Fibroblast of lung (primary cell): ENCODE measurements around the gene SAA1. TPM values are rescaled to one million over a fixed set of nuclear protein-coding genes. Genes with fewer than 3 reads are reported as not detected.

Experiments used
- DNase-seq, 2 donors: peaks; one replicate each; pipeline versions ENCODE4 v3.0.0 to v3.0.0-alpha.2; 2010; ENCODE audit warnings: low read depth in 2 of 2
- H2AFZ ChIP-seq: 2 replicates; pipeline ENCODE4 v1.5.1; 2012; ENCODE audit warnings: low read length, control low read depth, inconsistent platforms
- H3K27ac ChIP-seq: 2 replicates; pipeline ENCODE4 v1.5.1; 2011; ENCODE audit warnings: low read length, control low read depth; ENCODE audit not compliant: insufficient read depth
- H3K27me3 ChIP-seq: 2 replicates; pipeline ENCODE4 v1.5.1; 2011; ENCODE audit warnings: mild to moderate bottlenecking, low read length; ENCODE audit not compliant: control insufficient read depth, insufficient read depth
- H3K36me3 ChIP-seq: 2 replicates; pipeline ENCODE4 v1.5.1; 2011; ENCODE audit warnings: low read length; ENCODE audit not compliant: control insufficient read depth, insufficient read depth
- H3K4me1 ChIP-seq: 2 replicates; pipeline ENCODE4 v1.5.1; 2011; ENCODE audit warnings: low read length; ENCODE audit not compliant: control insufficient read depth, insufficient read depth; ENCODE audit errors: extremely low read depth
- H3K4me2 ChIP-seq: 2 replicates; pipeline ENCODE4 v1.5.1; 2011; ENCODE audit warnings: low read length, control low read depth; ENCODE audit not compliant: insufficient read depth; ENCODE audit errors: extremely low read depth
- H3K4me3 ChIP-seq, 4 experiments: fragments of 200-600 bp in 1 of 4; sonication (generic) in 1 of 4; replicated peaks in 1 of 4; 2 replicates each; pipeline ENCODE4 v1.5.1; 2011 to 2016; ENCODE audit warnings: low read length in 4 of 4, low read depth in 3 of 4, mild to moderate bottlenecking in 3 of 4, control low read depth in 2 of 4, inconsistent platforms in 1 of 4, mixed read lengths in 1 of 4; ENCODE audit not compliant: insufficient read depth in 1 of 4; ENCODE audit errors: control extremely low read depth in 1 of 4
- H3K79me2 ChIP-seq: 2 replicates; pipeline ENCODE4 v1.5.1; 2012; ENCODE audit warnings: mild to moderate bottlenecking, low read length, inconsistent platforms; ENCODE audit not compliant: control insufficient read depth, insufficient read depth
- H3K9ac ChIP-seq: 2 replicates; pipeline ENCODE4 v1.5.1; 2011; ENCODE audit warnings: mild to moderate bottlenecking, low read length, control low read depth; ENCODE audit not compliant: insufficient read depth
- H3K9me3 ChIP-seq: 2 replicates; pipeline ENCODE4 v1.5.1; 2012; ENCODE audit warnings: low read depth, low read length; ENCODE audit not compliant: control insufficient read depth, insufficient read depth
- H4K20me1 ChIP-seq: 2 replicates; pipeline ENCODE4 v1.5.1; 2011; ENCODE audit warnings: low read length; ENCODE audit not compliant: control insufficient read depth, insufficient read depth; ENCODE audit errors: extremely low read depth
- EZH2 ChIP-seq: IDR thresholded peaks from 2 replicates; pipeline ENCODE4 v1.5.1; 2012; ENCODE audit warnings: low read length, control low read depth, mild to moderate bottlenecking; ENCODE audit errors: missing control alignments
- polyA plus RNA-seq, 2 donors: library from polyadenylated mRNA; depleted of rRNA in 1 of 2; stranded (reverse) in 1 of 2; unstranded in 1 of 2; fragments of >200 nt; gene quantifications; 2 replicates each; pipeline ENCODE4 v1.2.1, GENCODE V29; 2011 to 2012; ENCODE audit warnings: missing spikeins in 1 of 2
- total RNA-seq: library from RNA; depleted of rRNA; stranded (reverse); fragments of >200 nt; gene quantifications from 2 replicates; pipeline ENCODE4 v1.2.1, GENCODE V29; 2014
- TF ChIP-seq, protein P1 (sequence below), 2 donors: IDR thresholded peaks in 1 of 2; conservative IDR thresholded peaks in 1 of 2; 1 replicate in 1 of 2; 2 replicates in 1 of 2; pipeline ENCODE4 v1.5.1; 2011 to 2012; ENCODE audit warnings: low read length in 2 of 2, control low read depth in 1 of 2, inconsistent platforms in 1 of 2, low read depth in 1 of 2, mild to moderate bottlenecking in 1 of 2

SAA1 gene
- total and polyA plus RNA-seq, 2 donors (not counting 1 experiment from before 2014, with no cell fraction given), result not detected

DNA sequence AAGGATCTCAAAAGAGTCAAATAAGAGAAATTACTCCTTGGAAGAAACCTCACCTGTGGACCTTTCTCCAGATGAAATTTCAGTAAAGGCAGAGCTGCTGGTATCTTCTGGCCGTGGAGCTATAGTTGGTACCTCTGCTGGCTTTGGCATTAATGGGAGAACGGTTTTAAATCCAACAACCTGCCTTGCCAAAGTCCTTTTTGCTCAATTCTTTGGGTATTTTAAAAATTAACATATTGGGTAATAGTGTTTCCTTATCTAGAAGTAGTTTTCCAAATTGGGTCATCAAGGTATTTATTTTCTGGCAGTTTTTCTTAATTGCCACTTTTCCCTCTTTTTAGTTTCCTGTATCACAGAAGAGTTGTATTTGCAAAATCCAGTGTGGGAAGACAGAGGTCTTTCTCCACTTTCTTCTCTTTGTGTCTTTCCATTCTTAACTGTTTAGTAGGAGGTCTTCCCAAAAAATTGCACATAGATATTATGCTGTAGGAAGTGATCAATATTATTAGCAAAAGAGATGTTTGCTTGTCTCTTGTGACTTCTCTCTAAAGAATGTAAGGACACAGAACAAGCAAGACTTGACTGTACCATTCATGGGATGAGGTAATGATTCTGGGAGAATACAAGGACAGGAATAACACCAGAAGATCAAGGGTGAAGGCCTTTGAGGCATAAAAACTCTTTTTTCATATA lies 29.3 kb upstream of the SAA1 start, which contains the start of gene SAA4:
TSS of gene SAA4 (minus strand) at position 139 of the 693 bp plus-strand sequence. CDS start 876 bp downstream, outside the sequence.
- Histone ChIP-seq H3K4me2 (no peak within 1 kb of the TSS), H3K9ac (no peak within 1 kb of the TSS), H3K4me1 (no peaks in the 10 kb centered on the region), H3K27me3 (peaks cover 4% of the 10 kb centered on the region), H3K9me3 (no peaks in the 10 kb centered on the region), H3K79me2 (no peaks in the 10 kb centered on the region), H3K27ac (no peak within 1 kb of the TSS), H3K36me3 (no peaks in the 10 kb centered on the region), H3K4me3 (no peak within 1 kb of the TSS), H2AFZ (no peak within 1 kb of the TSS), H4K20me1 (no peaks in the 10 kb centered on the region)
- DNase-seq, result no peak
- TF ChIP-seq, protein P1, sequence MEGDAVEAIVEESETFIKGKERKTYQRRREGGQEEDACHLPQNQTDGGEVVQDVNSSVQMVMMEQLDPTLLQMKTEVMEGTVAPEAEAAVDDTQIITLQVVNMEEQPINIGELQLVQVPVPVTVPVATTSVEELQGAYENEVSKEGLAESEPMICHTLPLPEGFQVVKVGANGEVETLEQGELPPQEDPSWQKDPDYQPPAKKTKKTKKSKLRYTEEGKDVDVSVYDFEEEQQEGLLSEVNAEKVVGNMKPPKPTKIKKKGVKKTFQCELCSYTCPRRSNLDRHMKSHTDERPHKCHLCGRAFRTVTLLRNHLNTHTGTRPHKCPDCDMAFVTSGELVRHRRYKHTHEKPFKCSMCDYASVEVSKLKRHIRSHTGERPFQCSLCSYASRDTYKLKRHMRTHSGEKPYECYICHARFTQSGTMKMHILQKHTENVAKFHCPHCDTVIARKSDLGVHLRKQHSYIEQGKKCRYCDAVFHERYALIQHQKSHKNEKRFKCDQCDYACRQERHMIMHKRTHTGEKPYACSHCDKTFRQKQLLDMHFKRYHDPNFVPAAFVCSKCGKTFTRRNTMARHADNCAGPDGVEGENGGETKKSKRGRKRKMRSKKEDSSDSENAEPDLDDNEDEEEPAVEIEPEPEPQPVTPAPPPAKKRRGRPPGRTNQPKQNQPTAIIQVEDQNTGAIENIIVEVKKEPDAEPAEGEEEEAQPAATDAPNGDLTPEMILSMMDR (conservative IDR thresholded peaks at IDR 0.05 in 1 of 2, IDR thresholded peaks at IDR 0.05 in 1 of 2; ENCODE audit: low read depth in 1 of 2, low read length in 2 of 2), result no peak
- no peak for TF ChIP-seq EZH2

DNA sequence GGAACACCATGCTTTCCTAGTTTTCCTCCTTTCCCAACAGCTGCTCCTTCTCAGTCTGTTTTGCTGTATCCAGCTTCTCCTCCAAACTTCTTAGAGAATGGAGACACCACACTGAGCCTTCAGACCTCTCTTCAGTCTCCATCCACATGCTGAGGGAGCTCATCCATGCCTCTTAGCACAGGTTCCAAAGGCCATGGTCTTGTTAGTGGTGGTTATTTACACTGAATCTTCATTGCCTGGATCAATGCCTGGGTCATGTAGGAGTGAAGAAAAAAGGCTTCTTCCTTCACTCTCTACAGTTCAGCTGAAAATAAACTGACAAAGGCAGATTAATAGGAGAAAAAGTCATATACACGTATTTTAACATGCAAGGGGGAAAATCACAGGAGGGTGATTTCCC lies 26.4 kb upstream of the SAA1 start:
- Histone ChIP-seq H3K9ac (no peak overlapping the region), H3K4me2 (no peak overlapping the region), H4K20me1 (no peaks in the 10 kb centered on the region), H3K36me3 (no peaks in the 10 kb centered on the region), H2AFZ (no peak overlapping the region), H3K27me3 (peaks cover 4% of the 10 kb centered on the region), H3K79me2 (no peaks in the 10 kb centered on the region), H3K9me3 (no peaks in the 10 kb centered on the region), H3K4me1 (no peaks in the 10 kb centered on the region), H3K4me3 (no peak overlapping the region), H3K27ac (no peak overlapping the region)
- no peak for DNase-seq
- no peak for TF ChIP-seq EZH2
- TF ChIP-seq, protein P1 (conservative IDR thresholded peaks at IDR 0.05 in 1 of 2, IDR thresholded peaks at IDR 0.05 in 1 of 2; ENCODE audit: low read depth in 1 of 2, low read length in 2 of 2), result no peak

DNA sequence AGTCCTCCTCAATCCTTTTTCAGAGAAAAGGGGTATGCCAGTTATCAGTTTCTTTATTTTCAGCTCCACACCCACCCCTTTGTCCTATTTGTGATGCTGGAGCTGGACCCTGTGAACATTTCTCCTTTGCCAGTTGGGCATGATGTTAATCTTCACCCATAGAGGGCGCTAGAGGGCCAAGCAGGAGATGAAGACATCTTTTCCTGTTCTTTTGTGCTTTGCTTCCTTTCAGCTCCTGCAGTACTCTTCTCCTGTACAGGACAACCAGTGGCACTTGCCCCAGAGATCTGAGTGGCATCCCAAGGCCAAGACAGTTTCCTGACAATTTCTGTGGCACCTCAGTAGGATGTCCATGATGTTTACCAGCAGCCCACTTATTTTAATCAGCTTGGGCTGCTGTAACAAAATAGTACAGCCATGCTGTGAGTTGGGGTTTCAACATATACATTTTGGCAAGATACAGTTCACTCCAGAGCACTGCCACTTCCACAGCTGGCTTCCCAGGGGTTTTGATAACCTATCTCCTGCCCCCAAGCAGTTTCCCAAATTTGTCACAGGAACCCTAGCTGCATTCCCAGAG lies 22.2 kb upstream of the SAA1 start:
- TF ChIP-seq, protein P1 (conservative IDR thresholded peaks at IDR 0.05 in 1 of 2, IDR thresholded peaks at IDR 0.05 in 1 of 2; ENCODE audit: low read depth in 1 of 2, low read length in 2 of 2), result peak; percentile 65 to 95
- no peak for TF ChIP-seq EZH2
- H3K27me3 ChIP-seq, result no peaks in the 10 kb centered on the region
- H3K4me3 ChIP-seq, result no peak overlapping the region
- H3K4me1 ChIP-seq, result no peaks in the 10 kb centered on the region
- peak; percentile 56 to 80 for DNase-seq
- no peak overlapping the region for H2AFZ ChIP-seq
- H3K9me3 ChIP-seq, result no peaks in the 10 kb centered on the region
- H4K20me1 ChIP-seq, result no peaks in the 10 kb centered on the region
- no peak overlapping the region for H3K27ac ChIP-seq
- no peaks in the 10 kb centered on the region for H3K79me2 ChIP-seq
- no peak overlapping the region for H3K9ac ChIP-seq
- H3K4me2 ChIP-seq, result no peak overlapping the region
- H3K36me3 ChIP-seq, result no peaks in the 10 kb centered on the region
